HEK293 (cell line): Measurements from ENCODE around the gene IL11.

Source experiments
- BCL11B ChIP-seq: fragments of 450-650 bp; formaldehyde crosslinking; IDR thresholded peaks from 2 replicates; pipeline ENCODE4 v1.5.1; 2016; ENCODE audit warnings: low read depth, missing biosample characterization, missing genetic modification characterization
- MYNN ChIP-seq: fragments of 450-650 bp; formaldehyde crosslinking; IDR thresholded peaks from 2 replicates; pipeline ENCODE4 v1.5.1; 2016; ENCODE audit warnings: missing biosample characterization, missing genetic modification characterization, borderline replicate concordance
- PATZ1 ChIP-seq: fragments of 450-650 bp; formaldehyde crosslinking; IDR thresholded peaks from 2 replicates; pipeline ENCODE4 v1.5.1; 2016; ENCODE audit warnings: missing biosample characterization, missing genetic modification characterization
- SETDB1 ChIP-seq: IDR thresholded peaks from one replicate; pipeline ENCODE4 v1.6.1; 2017; ENCODE audit warnings: mild to moderate bottlenecking, low read length, moderate library complexity, mixed read lengths; ENCODE audit not compliant: insufficient read length
- ZBTB10 ChIP-seq: fragments of 450-650 bp; formaldehyde crosslinking; IDR thresholded peaks from 2 replicates; pipeline ENCODE4 v1.5.1; 2016; ENCODE audit warnings: missing biosample characterization, missing genetic modification characterization
- ZBTB17 ChIP-seq: fragments of 450-650 bp; formaldehyde crosslinking; IDR thresholded peaks from 2 replicates; pipeline ENCODE4 v1.5.1; 2016; ENCODE audit warnings: missing biosample characterization, missing genetic modification characterization
- ZBTB26 ChIP-seq: fragments of 450-650 bp; formaldehyde crosslinking; optimal IDR thresholded peaks from 2 replicates; pipeline ENCODE3; 2016; ENCODE audit warnings: missing biosample characterization, mild to moderate bottlenecking, missing genetic modification characterization
- ZBTB6 ChIP-seq: fragments of 450-650 bp; formaldehyde crosslinking; IDR thresholded peaks from 2 replicates; pipeline ENCODE4 v1.5.1; 2017; ENCODE audit warnings: missing biosample characterization, missing genetic modification characterization
- ZNF114 ChIP-seq: fragments of 450-650 bp; formaldehyde crosslinking; IDR thresholded peaks from 2 replicates; pipeline ENCODE4 v1.5.0; 2017; ENCODE audit warnings: missing biosample characterization, missing genetic modification characterization
- ZNF133 ChIP-seq: fragments of 450-650 bp; formaldehyde crosslinking; IDR thresholded peaks from 2 replicates; pipeline ENCODE4 v1.5.1; 2016; ENCODE audit warnings: missing biosample characterization, missing genetic modification characterization
- ZNF146 ChIP-seq: fragments of 450-650 bp; formaldehyde crosslinking; IDR thresholded peaks from 2 replicates; pipeline ENCODE4 v1.5.1; 2016; ENCODE audit warnings: missing biosample characterization, missing genetic modification characterization
- ZNF155 ChIP-seq: fragments of 450-650 bp; formaldehyde crosslinking; IDR thresholded peaks from 2 replicates; pipeline ENCODE4 v1.5.1; 2016; ENCODE audit warnings: missing biosample characterization, missing genetic modification characterization
- ZNF184 ChIP-seq: fragments of 450-650 bp; IDR thresholded peaks from 2 replicates; pipeline ENCODE4 v1.5.1; 2018; ENCODE audit warnings: missing biosample characterization, mild to moderate bottlenecking, missing genetic modification characterization
- ZNF24 ChIP-seq: fragments of 450-650 bp; formaldehyde crosslinking; IDR thresholded peaks from 2 replicates; pipeline ENCODE4 v1.5.1; 2016; ENCODE audit warnings: missing biosample characterization, missing genetic modification characterization
- ZNF274 ChIP-seq, 2 experiments: fragments of 200-500 bp in 1 of 2; fragments of 450-650 bp in 1 of 2; sonication (Bioruptor generic) in 1 of 2; formaldehyde crosslinking in 1 of 2; IDR thresholded peaks; 2 replicates each; pipeline versions ENCODE4 v1.5.1 to v1.6.1; 2014 to 2016; ENCODE audit warnings: borderline replicate concordance in 1 of 2, inconsistent platforms in 1 of 2, low read length in 1 of 2, missing biosample characterization in 1 of 2, missing genetic modification characterization in 1 of 2
- ZNF426 ChIP-seq: fragments of 450-650 bp; formaldehyde crosslinking; IDR thresholded peaks from 2 replicates; pipeline ENCODE4 v1.5.1; 2017; ENCODE audit warnings: missing biosample characterization, missing genetic modification characterization, mild to moderate bottlenecking, inconsistent platforms, moderate library complexity
- ZNF48 ChIP-seq: fragments of 450-650 bp; formaldehyde crosslinking; IDR thresholded peaks from 2 replicates; pipeline ENCODE4 v1.5.1; 2016; ENCODE audit warnings: missing biosample characterization, missing genetic modification characterization
- ZNF521 ChIP-seq: fragments of 450-650 bp; formaldehyde crosslinking; IDR thresholded peaks from 2 replicates; pipeline ENCODE4 v1.5.1; 2017; ENCODE audit warnings: missing biosample characterization, mild to moderate bottlenecking, missing genetic modification characterization
- ZNF530 ChIP-seq: fragments of 450-650 bp; formaldehyde crosslinking; IDR thresholded peaks from 2 replicates; pipeline ENCODE4 v1.5.1; 2016; ENCODE audit warnings: low read depth, missing biosample characterization, missing genetic modification characterization
- ZNF558 ChIP-seq: fragments of 450-650 bp; formaldehyde crosslinking; IDR thresholded peaks from 2 replicates; pipeline ENCODE4 v1.5.1; 2016; ENCODE audit warnings: missing biosample characterization, missing genetic modification characterization
- ZNF560 ChIP-seq: fragments of 450-650 bp; formaldehyde crosslinking; IDR thresholded peaks from 2 replicates; pipeline ENCODE4 v1.5.1; 2017; ENCODE audit warnings: missing biosample characterization, missing genetic modification characterization, borderline replicate concordance
- ZNF571 ChIP-seq: fragments of 450-650 bp; formaldehyde crosslinking; IDR thresholded peaks from 2 replicates; pipeline ENCODE4 v1.5.0; 2017; ENCODE audit warnings: missing biosample characterization, missing genetic modification characterization
- ZNF670 ChIP-seq: fragments of 450-650 bp; formaldehyde crosslinking; IDR thresholded peaks from 2 replicates; pipeline ENCODE4 v1.5.1; 2016; ENCODE audit warnings: missing biosample characterization, missing genetic modification characterization, low read depth
- ZNF677 ChIP-seq: fragments of 450-650 bp; IDR thresholded peaks from 2 replicates; pipeline ENCODE4 v1.5.0; 2018; ENCODE audit warnings: missing biosample characterization, mild to moderate bottlenecking, missing genetic modification characterization, moderate library complexity
- ZNF707 ChIP-seq: fragments of 450-650 bp; formaldehyde crosslinking; IDR thresholded peaks from 2 replicates; pipeline ENCODE4 v1.5.1; 2016; ENCODE audit warnings: missing biosample characterization, missing genetic modification characterization
- ZNF768 ChIP-seq: fragments of 450-650 bp; formaldehyde crosslinking; IDR thresholded peaks from 2 replicates; pipeline ENCODE4 v1.5.1; 2018; ENCODE audit warnings: missing biosample characterization, mild to moderate bottlenecking, missing genetic modification characterization
- ZNF777 ChIP-seq: fragments of 450-650 bp; formaldehyde crosslinking; IDR thresholded peaks from 2 replicates; pipeline ENCODE4 v1.5.1; 2017; ENCODE audit warnings: missing biosample characterization, missing genetic modification characterization, borderline replicate concordance
- ZSCAN30 ChIP-seq: fragments of 450-650 bp; IDR thresholded peaks from 2 replicates; pipeline ENCODE4 v1.5.1; 2018; ENCODE audit warnings: missing biosample characterization, mild to moderate bottlenecking, missing genetic modification characterization, moderate library complexity
- ZSCAN5A ChIP-seq: fragments of 450-650 bp; formaldehyde crosslinking; IDR thresholded peaks from 2 replicates; pipeline ENCODE4 v1.5.1; 2016; ENCODE audit warnings: missing biosample characterization, missing genetic modification characterization
- ZXDB ChIP-seq: fragments of 450-650 bp; formaldehyde crosslinking; IDR thresholded peaks from 2 replicates; pipeline ENCODE4 v1.5.1; 2016; ENCODE audit warnings: missing biosample characterization, missing genetic modification characterization

The IL11 gene

GRCh38 chr19:55353803-55354697 is 16.2 kb downstream of the IL11 start (continued):
- TF ChIP-seq ZBTB26 (tag by site-specific recombination): peak; percentile 48
- TF ChIP-seq ZNF155 (tag by site-specific recombination): no peak
- no peak for TF ChIP-seq ZNF426
- TF ChIP-seq ZNF677: no peak
- no peak for TF ChIP-seq ZXDB (tag by site-specific recombination)
- peak; percentile 54; the same call in 1 of the 2 replicates for TF ChIP-seq PATZ1 (tag by site-specific recombination)
- no peak for TF ChIP-seq ZNF24
- TF ChIP-seq ZNF670 (tag by site-specific recombination): no peak
- TF ChIP-seq ZNF777 (tag by site-specific recombination): peak; percentile 67; the same call in 1 of the 2 replicates
- no peak for TF ChIP-seq BCL11B (tag by site-specific recombination)
- TF ChIP-seq ZBTB6 (tag by site-specific recombination): no peak
- TF ChIP-seq ZBTB17 (tag by site-specific recombination): peak; percentile 47; the same call in 1 of the 2 replicates
- TF ChIP-seq ZBTB10 (tag by site-specific recombination): peak; percentile 93
- TF ChIP-seq ZSCAN5A (tag by site-specific recombination): no peak
- no peak for TF ChIP-seq ZNF768
- TF ChIP-seq ZNF571 (tag by site-specific recombination): no peak
- TF ChIP-seq ZNF558 (tag by site-specific recombination): no peak
- no peak for TF ChIP-seq ZNF48 (tag by site-specific recombination)
- TF ChIP-seq ZNF274 (IDR thresholded peaks at IDR 0.05; ENCODE audit: low read length): no peak
- TF ChIP-seq ZNF274 (tag by site-specific recombination; IDR thresholded peaks at IDR 0.05; ENCODE audit: borderline replicate concordance): no peak
- TF ChIP-seq MYNN (tag by site-specific recombination): no peak
- TF ChIP-seq ZNF146 (tag by site-specific recombination): no peak
- TF ChIP-seq ZNF133: no peak
- TF ChIP-seq ZSCAN30 (tag by site-specific recombination): no peak
- TF ChIP-seq ZNF521: no peak
- no peak for TF ChIP-seq ZNF707
- TF ChIP-seq ZNF560: no peak
- TF ChIP-seq ZNF114 (tag by site-specific recombination): no peak
- no peak for TF ChIP-seq SETDB1
- TF ChIP-seq ZNF184 (tag by site-specific recombination): no peak
- TF ChIP-seq ZNF530 (tag by site-specific recombination): no peak
